Ovary (tissue), 3 donors: Measurements from ENCODE around the gene ALX4.

Experiments
- EP300 ChIP-seq: sonication (generic); formaldehyde crosslinking; IDR thresholded peaks from one replicate; pipeline ENCODE4 v1.6.1; 2017; ENCODE audit warnings: antibody characterized with exemption
- POLR2A ChIP-seq: fragments of 450-650 bp; IDR thresholded peaks from one replicate; pipeline ENCODE4 v1.6.1; 2017; ENCODE audit warnings: antibody characterized with exemption, mild to moderate bottlenecking, moderate library complexity
- TF ChIP-seq, protein P1 (sequence below), 3 donors: fragments of 450-650 bp in 2 of 3; fragments of 200-600 bp in 1 of 3; IDR thresholded peaks; one replicate each; pipeline versions ENCODE4 v1.5.1 to v1.8.0; 2016 to 2022; ENCODE audit warnings: antibody characterized with exemption in 3 of 3, mild to moderate bottlenecking in 1 of 3
- donor health status: DM: no; HTN: no; CAD: no.

- TF ChIP-seq, protein P1, sequence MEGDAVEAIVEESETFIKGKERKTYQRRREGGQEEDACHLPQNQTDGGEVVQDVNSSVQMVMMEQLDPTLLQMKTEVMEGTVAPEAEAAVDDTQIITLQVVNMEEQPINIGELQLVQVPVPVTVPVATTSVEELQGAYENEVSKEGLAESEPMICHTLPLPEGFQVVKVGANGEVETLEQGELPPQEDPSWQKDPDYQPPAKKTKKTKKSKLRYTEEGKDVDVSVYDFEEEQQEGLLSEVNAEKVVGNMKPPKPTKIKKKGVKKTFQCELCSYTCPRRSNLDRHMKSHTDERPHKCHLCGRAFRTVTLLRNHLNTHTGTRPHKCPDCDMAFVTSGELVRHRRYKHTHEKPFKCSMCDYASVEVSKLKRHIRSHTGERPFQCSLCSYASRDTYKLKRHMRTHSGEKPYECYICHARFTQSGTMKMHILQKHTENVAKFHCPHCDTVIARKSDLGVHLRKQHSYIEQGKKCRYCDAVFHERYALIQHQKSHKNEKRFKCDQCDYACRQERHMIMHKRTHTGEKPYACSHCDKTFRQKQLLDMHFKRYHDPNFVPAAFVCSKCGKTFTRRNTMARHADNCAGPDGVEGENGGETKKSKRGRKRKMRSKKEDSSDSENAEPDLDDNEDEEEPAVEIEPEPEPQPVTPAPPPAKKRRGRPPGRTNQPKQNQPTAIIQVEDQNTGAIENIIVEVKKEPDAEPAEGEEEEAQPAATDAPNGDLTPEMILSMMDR (IDR thresholded peaks at IDR 0.05), result no peak
- TF ChIP-seq POLR2A (no peak), EP300 (no peak)
These were observed 22.7 kb upstream of the ALX4 start for GRCh38 chr11:44332665-44333064.
